HG02970 (cell line): ENCODE measurements around the gene LRRC15.

Experiments used
- ATAC-seq: cut with Tn5 transposase; IDR thresholded peaks from one replicate; pipeline ENCODE4 v1.9.1; 2021; ENCODE audit warnings: mild to moderate bottlenecking, moderate library complexity, moderate number of reproducible peaks; ENCODE audit not compliant: unreplicated experiment, low FRiP score

Gene LRRC15

GRCh38 chr3:194369522-194370279 is at the start of gene LRRC15:
TSS of gene LRRC15 (minus strand) at chr3:194369743. CDS start at chr3:194361043, 8,700 bp downstream.
- no peak for ATAC-seq

- no peak for ATAC-seq
Measured at GRCh38 chr3:194418671-194419070, 49.1 kb upstream of the LRRC15 start.

GRCh38 chr3:194407423-194407822 is 37.9 kb upstream of the LRRC15 start:
- no peak for ATAC-seq

GRCh38 chr3:194405766-194406165 is 36.2 kb upstream of the LRRC15 start:
- ATAC-seq: no peak

GRCh38 chr3:194404365-194405140 is 35.0 kb upstream of the LRRC15 start:
- no peak for ATAC-seq

GRCh38 chr3:194401868-194402329 is 32.4 kb upstream of the LRRC15 start:
- no peak for ATAC-seq

- no peak for ATAC-seq
Measured at GRCh38 chr3:194401346-194401745, 31.8 kb upstream of the LRRC15 start.

- no peak for ATAC-seq
Measured at GRCh38 chr3:194399874-194400411, 30.4 kb upstream of the LRRC15 start.

- no peak for ATAC-seq
Measured at GRCh38 chr3:194399166-194399565, 29.6 kb upstream of the LRRC15 start, which contains the start of gene GP5. TSS of gene GP5 (minus strand) at chr3:194399266. CDS start at chr3:194398282, 984 bp downstream.

- no peak for ATAC-seq
Measured at GRCh38 chr3:194397757-194398312, 28.3 kb upstream of the LRRC15 start.

GRCh38 chr3:194396859-194397756 is 27.6 kb upstream of the LRRC15 start:
- ATAC-seq: no peak

GRCh38 chr3:194396539-194396858 is 27.0 kb upstream of the LRRC15 start:
- ATAC-seq: no peak

- ATAC-seq: no peak
Measured at GRCh38 chr3:194395778-194396538, 26.4 kb upstream of the LRRC15 start.

- ATAC-seq: no peak
Measured at GRCh38 chr3:194395212-194395611, 25.7 kb upstream of the LRRC15 start.

- no peak for ATAC-seq
Measured at GRCh38 chr3:194392576-194392975, 23.0 kb upstream of the LRRC15 start.

GRCh38 chr3:194390835-194391234 is 21.3 kb upstream of the LRRC15 start:
- ATAC-seq: no peak

- ATAC-seq: no peak
Measured at GRCh38 chr3:194389269-194389668, 19.7 kb upstream of the LRRC15 start.

- no peak for ATAC-seq
Measured at GRCh38 chr3:194387926-194388418, 18.4 kb upstream of the LRRC15 start.

- no peak for ATAC-seq
Measured at GRCh38 chr3:194387276-194387675, 17.7 kb upstream of the LRRC15 start.
